ENCODE data around the gene RMND1.

RMND1 gene

DNA sequence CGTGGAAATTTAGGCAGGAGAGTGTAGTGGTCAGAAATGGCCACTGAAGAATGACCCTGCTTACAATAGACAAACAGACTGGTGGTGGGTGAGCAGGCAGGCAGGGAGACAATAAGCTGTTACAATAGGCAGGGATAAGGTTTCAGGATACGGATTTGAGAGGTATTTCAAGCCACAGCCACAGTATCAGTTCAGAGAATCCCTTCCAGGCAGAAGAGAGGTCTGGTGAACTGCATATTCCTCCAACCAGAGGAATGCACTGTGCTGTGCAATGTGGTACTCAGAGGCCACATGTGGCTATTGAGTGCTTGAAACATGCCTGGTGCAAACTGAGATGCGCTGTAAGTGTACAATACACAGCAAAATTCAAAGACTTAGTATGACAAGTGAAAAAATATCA is 20.6 kb downstream of the RMND1 start:
- H3K27me3 ChIP-seq (ENCODE audit: insufficient read depth, poor library complexity, severe bottlenecking), result no peaks in the 10 kb centered on the region
- peaks cover 85% of the 10 kb centered on the region for H3K36me3 ChIP-seq (ENCODE audit: low read depth)
- H3K4me1 ChIP-seq (ENCODE audit: insufficient read depth, poor library complexity, severe bottlenecking), result no peaks in the 10 kb centered on the region
- H3K27ac ChIP-seq (ENCODE audit: poor library complexity, severe bottlenecking), result no peak overlapping the region
- H3K9me3 ChIP-seq (ENCODE audit: severe bottlenecking), result no peaks in the 10 kb centered on the region
- ATAC-seq (ENCODE audit: low read depth) (no peak), DNase-seq (ENCODE audit: low spot score) (no peak)
- H3K4me3 ChIP-seq (ENCODE audit: severe bottlenecking), result no peak overlapping the region
- no peak for TF ChIP-seq CTCF (IDR thresholded peaks at IDR 0.05; ENCODE audit: poor library complexity, severe bottlenecking)

- no peaks in the 10 kb centered on the region for H3K27me3 ChIP-seq (ENCODE audit: insufficient read depth, poor library complexity, severe bottlenecking)
- ATAC-seq (ENCODE audit: low read depth) (no peak), DNase-seq (ENCODE audit: low spot score) (no peak)
- no peaks in the 10 kb centered on the region for H3K4me1 ChIP-seq (ENCODE audit: insufficient read depth, poor library complexity, severe bottlenecking)
- peaks cover 84% of the 10 kb centered on the region for H3K36me3 ChIP-seq (ENCODE audit: low read depth)
- no peak overlapping the region for H3K4me3 ChIP-seq (ENCODE audit: severe bottlenecking)
- TF ChIP-seq CTCF (IDR thresholded peaks at IDR 0.05; ENCODE audit: poor library complexity, severe bottlenecking), result peak; percentile 9
- H3K27ac ChIP-seq (ENCODE audit: poor library complexity, severe bottlenecking), result no peak overlapping the region
- H3K9me3 ChIP-seq (ENCODE audit: severe bottlenecking), result no peaks in the 10 kb centered on the region
These were observed 21.0 kb downstream of the RMND1 start for GRCh38 chr6:151430886-151431285.

DNA sequence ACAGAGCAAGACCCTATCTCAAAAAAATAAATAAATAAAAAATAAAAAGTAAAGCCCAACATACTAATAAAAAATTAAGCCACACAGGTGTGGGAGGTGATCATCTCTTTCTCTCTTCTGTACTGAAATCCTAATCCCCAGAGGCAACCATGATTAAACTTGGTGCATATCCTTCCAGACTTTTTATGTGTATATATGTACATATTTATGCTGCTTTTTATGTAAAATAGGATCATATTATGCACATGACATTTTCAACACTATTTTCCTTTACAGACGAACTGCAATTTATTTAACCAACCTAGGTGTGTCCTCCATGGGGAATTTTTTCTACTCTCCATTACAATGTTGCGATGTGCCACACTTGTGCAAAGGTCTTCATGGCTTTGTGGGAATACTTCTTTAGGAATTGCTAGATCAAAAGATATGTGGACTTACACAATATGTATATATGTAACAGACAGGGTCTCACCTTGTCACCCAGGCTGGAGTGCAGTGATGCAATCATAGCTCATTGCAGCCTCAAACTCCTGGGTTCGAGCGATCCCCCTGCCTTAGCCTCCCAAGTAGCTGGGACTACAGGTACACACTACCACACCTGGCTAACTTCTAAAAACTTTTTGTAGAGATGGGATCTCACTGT is 23.7 kb downstream of the RMND1 start:
- no peak for DNase-seq (ENCODE audit: low spot score)
- Histone ChIP-seq H3K27me3 (ENCODE audit: insufficient read depth, poor library complexity, severe bottlenecking) (no peaks in the 10 kb centered on the region), H3K4me3 (ENCODE audit: severe bottlenecking) (no peak overlapping the region), H3K27ac (ENCODE audit: poor library complexity, severe bottlenecking) (no peak overlapping the region), H3K36me3 (ENCODE audit: low read depth) (peaks cover 78% of the 10 kb centered on the region), H3K9me3 (ENCODE audit: severe bottlenecking) (no peaks in the 10 kb centered on the region), H3K4me1 (ENCODE audit: insufficient read depth, poor library complexity, severe bottlenecking) (no peaks in the 10 kb centered on the region)
- TF ChIP-seq CTCF (IDR thresholded peaks at IDR 0.05; ENCODE audit: poor library complexity, severe bottlenecking), result no peak
- no peak for ATAC-seq (ENCODE audit: low read depth)

- H3K9me3 ChIP-seq (ENCODE audit: severe bottlenecking), result no peaks in the 10 kb centered on the region
- no peaks in the 10 kb centered on the region for H3K27me3 ChIP-seq (ENCODE audit: insufficient read depth, poor library complexity, severe bottlenecking)
- ATAC-seq (ENCODE audit: low read depth) (peak; percentile 45; the same call in 1 of the 3 replicates), DNase-seq (ENCODE audit: low spot score) (no peak)
- peaks cover 82% of the 10 kb centered on the region for H3K36me3 ChIP-seq (ENCODE audit: low read depth)
- H3K4me3 ChIP-seq (ENCODE audit: severe bottlenecking), result no peak overlapping the region
- TF ChIP-seq CTCF (IDR thresholded peaks at IDR 0.05; ENCODE audit: poor library complexity, severe bottlenecking), result no peak
- H3K27ac ChIP-seq (ENCODE audit: poor library complexity, severe bottlenecking), result no peak overlapping the region
- no peaks in the 10 kb centered on the region for H3K4me1 ChIP-seq (ENCODE audit: insufficient read depth, poor library complexity, severe bottlenecking)
These were observed 26.4 kb downstream of the RMND1 start for GRCh38 chr6:151425561-151425960.

GRCh38 chr6:151422981-151423380 is 28.9 kb downstream of the RMND1 start:
- DNase-seq (ENCODE audit: low spot score) (no peak), ATAC-seq (ENCODE audit: low read depth) (no peak)
- Histone ChIP-seq H3K27me3 (ENCODE audit: insufficient read depth, poor library complexity, severe bottlenecking) (no peaks in the 10 kb centered on the region), H3K27ac (ENCODE audit: poor library complexity, severe bottlenecking) (no peak overlapping the region), H3K9me3 (ENCODE audit: severe bottlenecking) (no peaks in the 10 kb centered on the region), H3K36me3 (ENCODE audit: low read depth) (peaks cover 76% of the 10 kb centered on the region), H3K4me3 (ENCODE audit: severe bottlenecking) (no peak overlapping the region), H3K4me1 (ENCODE audit: insufficient read depth, poor library complexity, severe bottlenecking) (no peaks in the 10 kb centered on the region)
- TF ChIP-seq CTCF (IDR thresholded peaks at IDR 0.05; ENCODE audit: poor library complexity, severe bottlenecking), result no peak

All from RWPE2 (cell line).